Astrocyte of the cerebellum (primary cell): ENCODE data around the gene H6PD.

Experiments
- DNase-seq: peaks from one replicate; pipeline ENCODE4 v3.0.0-alpha.2; 2011; ENCODE audit warnings: low read depth
- H3K4me3 ChIP-seq: 2 replicates; pipeline ENCODE4 v1.5.1; 2011; ENCODE audit warnings: mild to moderate bottlenecking, low read depth, low read length, moderate library complexity
- in situ Hi-C: cut with HindIII; loops from 2 replicates; pipeline ENCODE4 v1.10.0; 2017; ENCODE audit warnings: low sequenced_read_pairs
- TF ChIP-seq, protein P1 (sequence below): IDR thresholded peaks from 2 replicates; pipeline ENCODE4 v1.5.1; 2012; ENCODE audit warnings: low read length, low read depth, moderate library complexity, mild to moderate bottlenecking; ENCODE audit errors: missing control alignments

H6PD gene

DNA sequence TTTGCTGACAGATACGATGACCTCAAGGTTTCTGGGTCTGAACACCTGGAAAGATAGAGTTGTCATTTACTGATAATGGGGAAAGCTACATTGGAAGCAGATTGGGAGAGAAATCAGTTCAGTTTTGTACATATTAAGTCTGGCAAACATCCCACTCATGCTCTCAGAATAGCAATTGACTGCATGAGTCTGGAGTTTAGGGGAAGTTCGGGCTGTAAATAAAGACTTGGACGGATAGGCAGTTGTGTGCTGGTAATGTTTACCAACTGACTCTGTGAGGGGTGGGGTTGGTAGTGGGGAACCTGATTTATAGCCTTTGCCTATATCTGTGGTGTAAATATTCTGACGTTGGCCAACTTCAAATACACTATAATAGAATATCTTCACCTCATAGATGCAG is 4.0 kb downstream of the H6PD start:
- TF ChIP-seq, protein P1, sequence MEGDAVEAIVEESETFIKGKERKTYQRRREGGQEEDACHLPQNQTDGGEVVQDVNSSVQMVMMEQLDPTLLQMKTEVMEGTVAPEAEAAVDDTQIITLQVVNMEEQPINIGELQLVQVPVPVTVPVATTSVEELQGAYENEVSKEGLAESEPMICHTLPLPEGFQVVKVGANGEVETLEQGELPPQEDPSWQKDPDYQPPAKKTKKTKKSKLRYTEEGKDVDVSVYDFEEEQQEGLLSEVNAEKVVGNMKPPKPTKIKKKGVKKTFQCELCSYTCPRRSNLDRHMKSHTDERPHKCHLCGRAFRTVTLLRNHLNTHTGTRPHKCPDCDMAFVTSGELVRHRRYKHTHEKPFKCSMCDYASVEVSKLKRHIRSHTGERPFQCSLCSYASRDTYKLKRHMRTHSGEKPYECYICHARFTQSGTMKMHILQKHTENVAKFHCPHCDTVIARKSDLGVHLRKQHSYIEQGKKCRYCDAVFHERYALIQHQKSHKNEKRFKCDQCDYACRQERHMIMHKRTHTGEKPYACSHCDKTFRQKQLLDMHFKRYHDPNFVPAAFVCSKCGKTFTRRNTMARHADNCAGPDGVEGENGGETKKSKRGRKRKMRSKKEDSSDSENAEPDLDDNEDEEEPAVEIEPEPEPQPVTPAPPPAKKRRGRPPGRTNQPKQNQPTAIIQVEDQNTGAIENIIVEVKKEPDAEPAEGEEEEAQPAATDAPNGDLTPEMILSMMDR = no peak
- DNase-seq = no peak
- in situ Hi-C loops = no loop called here
- no peak overlapping the region for H3K4me3 ChIP-seq

DNA sequence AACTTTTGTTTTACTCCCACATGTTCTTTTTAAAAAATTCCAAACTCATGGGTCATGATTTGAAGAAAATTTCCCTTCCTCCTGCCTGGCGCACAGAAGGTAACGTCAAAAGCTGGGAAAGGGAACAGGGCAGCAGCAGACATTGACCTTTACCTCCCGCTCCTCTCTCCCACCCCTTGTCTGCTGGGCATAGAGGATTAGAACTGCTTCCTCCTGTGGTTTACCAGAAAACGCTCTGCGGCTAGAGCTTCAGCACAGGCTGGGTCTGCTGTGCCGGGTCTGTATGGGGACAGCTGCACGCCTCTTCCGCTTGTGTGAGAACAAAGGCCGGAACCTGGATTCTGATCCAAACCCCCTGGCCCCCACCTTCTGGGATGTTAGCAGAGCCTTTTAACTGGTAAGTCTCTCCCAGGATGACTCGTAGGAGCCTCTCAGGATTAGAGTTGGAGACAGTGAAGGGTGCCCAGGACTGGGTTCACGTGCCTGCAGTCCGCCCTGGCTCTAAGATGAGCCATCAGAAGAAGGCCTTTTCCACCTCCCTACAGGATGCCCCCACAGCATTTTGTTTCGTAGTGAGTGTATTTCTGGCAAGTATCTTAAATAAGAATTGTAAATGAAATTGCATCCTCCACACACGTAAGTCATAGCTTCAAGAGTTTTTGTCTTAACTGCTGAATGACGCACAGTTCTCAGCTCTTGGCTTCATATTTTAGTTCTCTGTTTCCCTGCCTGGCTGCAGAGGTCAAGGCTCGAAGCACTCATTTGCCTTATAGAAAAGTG is 5.2 kb downstream of the H6PD start:
- no peak for DNase-seq
- in situ Hi-C loops = no loop called here
- TF ChIP-seq, protein P1 = no peak

DNA sequence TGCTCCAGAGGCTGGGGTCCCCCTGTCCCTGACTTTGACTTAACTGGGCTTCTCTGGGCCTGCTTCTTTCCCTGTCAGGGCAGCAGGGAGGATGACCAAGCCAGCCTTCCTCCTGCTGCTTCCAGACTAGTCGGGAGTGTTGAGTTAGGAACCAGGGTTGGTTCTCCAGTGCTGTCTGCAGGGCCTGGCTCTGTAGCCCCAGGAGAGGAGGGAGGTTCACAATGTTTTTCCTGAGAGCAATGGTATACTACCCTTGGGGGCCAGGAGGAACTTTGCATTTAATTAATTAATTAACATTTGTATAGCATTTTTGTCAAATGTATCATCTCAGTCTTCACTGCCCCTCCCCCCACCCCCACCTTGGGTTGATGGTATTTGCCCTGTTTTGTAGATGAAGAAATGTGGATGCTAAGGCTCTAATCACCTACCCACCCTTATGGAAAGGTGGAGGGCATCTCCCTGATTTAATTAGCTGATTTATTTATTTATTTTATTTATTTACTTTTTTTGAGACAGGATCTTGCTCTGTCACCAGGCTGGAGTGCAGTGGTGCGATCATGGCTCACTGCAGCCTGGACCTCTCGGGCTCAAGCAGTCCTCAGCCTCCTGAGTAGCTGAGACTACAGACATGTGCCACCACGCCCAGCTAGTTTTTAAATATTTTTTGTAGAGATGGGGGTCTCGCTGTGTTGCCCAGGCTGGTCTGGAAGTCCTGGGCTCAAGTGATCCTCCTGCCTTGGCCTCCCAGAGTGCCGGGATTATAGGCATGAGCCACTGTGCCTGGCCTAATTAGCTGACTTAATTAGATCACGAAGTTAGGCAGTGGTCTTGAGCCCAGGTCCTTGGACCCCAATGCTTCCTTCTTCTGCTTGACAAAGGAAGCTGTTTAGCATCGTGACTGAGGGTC is 6.6 kb downstream of the H6PD start:
- H3K4me3 ChIP-seq = no peak overlapping the region
- DNase-seq = no peak
- TF ChIP-seq, protein P1 = no peak
- in situ Hi-C loops = no loop called here

More for the DNA sequence above, 5.2 kb downstream of the H6PD start:
- H3K4me3 ChIP-seq = no peak overlapping the region

DNA sequence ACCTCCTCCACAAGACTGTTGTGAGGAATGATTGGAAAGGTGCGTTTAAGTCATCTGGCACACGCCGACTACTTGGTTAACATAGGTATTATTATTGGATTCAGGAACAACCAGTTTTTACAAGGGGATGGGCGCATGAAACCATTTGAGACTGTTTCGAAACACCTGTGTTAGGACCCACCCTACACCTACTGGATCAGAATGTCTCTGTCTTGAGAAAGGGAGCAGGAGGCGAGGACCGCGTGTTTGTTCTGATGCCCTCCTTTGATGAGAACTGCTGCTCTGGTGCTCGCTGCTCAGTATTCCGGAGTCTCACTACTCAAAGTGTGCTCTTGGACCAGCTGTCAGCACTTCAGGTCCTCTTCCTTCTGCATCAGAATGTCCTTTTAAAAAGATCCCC is 7.3 kb downstream of the H6PD start:
- TF ChIP-seq, protein P1 = no peak
- no peak overlapping the region for H3K4me3 ChIP-seq
- DNase-seq = no peak
- in situ Hi-C loops = no loop called here

DNA sequence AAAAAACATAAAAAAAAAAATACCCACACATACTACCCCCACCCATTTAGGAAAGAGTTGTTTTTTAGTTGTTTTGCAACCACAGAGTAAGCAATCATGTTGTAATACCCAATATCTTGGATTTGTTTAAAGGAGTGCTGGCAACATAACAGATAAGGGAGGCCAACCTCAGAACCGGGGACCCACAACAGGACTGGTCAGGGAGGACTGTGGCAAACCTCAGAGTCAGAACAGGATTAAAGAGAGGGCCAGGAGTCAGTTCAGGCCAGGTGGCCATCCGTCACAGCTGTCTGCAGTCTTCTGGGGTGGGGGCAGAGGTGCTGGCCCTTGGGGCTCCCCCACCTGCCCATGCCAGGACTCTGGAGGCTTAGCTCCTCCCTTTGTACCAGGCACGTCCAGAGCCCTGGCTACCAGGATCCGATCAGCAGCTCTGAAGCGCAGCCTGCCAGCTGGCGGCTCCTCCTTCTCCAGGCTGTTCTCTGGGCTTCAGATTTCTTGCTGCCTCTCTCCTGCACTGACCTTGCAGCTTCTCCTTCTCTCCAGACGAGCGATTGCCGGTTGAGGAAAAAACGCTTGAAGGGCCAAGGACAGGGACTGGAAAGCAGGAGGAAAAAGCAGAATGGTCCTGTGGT is 7.9 kb downstream of the H6PD start:
- no peak overlapping the region for H3K4me3 ChIP-seq
- TF ChIP-seq, protein P1 = no peak
- in situ Hi-C loops = no loop called here
- DNase-seq = no peak

DNA sequence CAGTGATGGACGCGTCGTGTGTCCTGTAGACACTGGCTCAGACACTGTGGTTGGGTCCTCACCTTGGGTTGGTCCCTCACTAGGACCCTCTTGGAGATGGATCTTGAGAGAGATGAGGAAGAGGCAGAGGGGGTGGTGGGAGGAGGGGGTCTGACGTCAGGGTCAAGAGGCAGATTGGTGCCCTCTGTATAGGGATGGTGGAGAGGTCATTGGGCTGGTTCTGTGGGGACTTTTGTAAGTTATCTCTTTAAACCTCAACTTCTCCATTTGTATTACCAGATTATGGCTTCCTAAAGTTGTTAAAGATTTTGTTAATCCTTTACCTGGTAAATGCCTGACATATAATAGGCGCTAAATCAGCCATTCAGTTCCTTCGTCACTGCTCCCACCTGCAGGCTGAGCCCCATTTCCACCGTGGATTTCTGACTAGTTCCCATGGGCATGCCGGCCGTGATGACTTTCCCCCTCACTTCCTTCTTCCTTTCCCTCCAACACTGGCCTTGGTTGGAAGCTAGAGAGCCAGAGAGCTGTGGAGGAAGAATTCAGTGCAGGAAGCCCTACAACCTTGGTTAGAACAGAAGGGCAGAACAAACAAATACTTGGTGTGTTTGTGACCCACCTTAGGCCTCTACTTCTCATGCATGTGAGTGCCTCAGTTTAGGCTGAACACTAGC is 8.6 kb downstream of the H6PD start:
- in situ Hi-C loops = no loop called here
- TF ChIP-seq, protein P1 = no peak
- H3K4me3 ChIP-seq = no peak overlapping the region
- DNase-seq = no peak
